Eye (tissue), 1 donor: ENCODE data around the gene SLC17A2.

ENCODE experiments used
- DNase-seq: peaks from one replicate; pipeline ENCODE4 v3.0.0-alpha.2; 2015

Gene SLC17A2

DNA sequence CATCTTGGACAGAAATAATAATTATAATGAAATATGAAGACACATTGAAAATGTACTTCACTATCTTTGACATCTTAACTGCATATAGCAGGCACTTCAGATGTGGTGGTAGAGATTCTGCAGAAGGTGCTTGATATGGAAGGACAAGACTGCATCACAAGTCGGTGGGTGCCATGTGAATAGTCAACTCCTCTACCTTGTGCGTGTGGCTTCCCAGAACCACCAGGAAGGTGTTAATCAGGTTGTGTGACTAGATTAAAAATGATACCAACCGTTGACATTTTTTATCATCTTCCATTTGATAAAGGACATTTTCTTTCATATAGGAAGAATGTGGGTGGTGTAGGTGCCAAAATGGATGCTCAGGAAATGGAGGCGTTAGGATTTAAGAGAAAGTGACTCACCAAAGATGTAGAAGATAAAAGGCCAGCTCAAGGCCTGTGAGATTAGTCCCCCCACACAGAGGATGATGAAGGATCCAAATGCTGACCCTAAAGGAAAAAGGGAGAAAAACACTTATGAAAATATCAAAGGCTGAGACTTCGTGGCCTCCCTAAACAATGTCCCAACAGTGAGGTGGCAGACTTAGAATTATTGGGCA lies 12.3 kb downstream of the SLC17A2 start:
- DNase-seq, result no peak

DNA sequence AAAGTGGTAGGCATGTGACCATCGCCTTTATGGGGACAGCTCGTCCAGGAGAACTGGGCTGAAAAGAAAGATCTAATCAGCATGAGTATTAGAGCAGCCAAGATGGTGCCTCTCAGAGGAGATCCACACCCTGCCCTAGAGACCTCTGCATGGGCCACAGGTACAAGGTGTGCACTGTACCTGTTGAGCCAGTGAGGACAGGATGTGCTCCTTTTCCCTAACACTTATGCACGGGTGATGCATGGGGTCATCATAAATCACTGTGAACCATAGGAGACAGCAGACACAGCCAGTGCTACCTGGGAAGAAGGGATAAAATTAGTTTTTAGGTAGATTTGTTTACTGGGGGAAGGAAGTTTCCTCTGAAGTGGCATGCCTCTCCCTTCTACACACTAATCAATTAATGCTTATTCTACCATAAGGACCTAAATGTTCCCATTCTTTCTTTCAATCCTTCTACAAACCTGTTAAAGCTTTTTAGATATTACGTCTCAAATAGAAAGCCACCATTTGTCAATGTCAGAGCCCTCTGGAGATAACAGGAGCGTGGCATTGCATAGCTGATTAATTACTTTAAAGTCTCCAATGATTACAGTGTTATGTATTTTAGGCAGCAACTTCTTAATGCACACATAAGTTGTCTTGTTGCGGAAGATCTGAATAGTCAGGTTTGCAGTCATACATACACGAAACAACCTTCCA lies 13.6 kb downstream of the SLC17A2 start:
- DNase-seq, result no peak

DNA sequence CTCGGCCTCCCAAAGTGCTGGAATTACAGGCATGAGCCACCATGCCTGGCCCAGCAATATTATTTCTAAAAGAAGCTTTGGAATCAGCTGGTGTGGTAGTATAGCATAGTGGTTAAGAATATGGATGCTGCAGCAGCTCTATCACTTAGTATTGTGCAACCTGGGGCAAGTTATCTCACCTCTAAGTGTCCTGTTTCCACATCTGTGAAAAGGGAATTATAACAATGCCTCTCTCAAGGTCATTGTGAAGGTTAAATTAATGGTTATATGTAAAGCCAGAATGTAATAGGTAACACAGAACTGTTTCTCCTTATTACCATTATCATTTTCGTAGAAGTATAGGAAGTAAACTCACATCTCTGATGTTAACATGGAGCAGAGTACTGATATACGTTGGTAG lies 14.2 kb downstream of the SLC17A2 start:
- no peak for DNase-seq

DNA sequence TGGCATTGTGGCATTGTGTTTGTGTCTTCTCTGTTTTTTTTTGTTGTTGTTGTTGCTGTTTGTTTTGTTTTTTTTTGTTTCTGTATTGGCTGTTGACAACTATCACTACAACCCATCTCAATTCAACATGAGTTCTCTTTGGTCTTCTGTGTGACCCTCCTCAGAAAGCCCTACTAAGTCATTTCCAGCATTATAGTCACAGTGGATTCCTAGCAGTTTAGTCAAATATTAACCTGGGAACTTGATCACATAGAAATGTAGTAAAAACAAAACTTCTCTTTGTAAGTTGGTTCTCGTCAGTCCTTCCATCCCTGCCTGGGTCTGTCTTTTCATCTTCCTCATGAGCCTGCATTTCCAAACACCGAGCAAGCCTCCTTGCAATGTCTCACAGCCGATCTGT lies 16.8 kb downstream of the SLC17A2 start:
- DNase-seq, result no peak

DNA sequence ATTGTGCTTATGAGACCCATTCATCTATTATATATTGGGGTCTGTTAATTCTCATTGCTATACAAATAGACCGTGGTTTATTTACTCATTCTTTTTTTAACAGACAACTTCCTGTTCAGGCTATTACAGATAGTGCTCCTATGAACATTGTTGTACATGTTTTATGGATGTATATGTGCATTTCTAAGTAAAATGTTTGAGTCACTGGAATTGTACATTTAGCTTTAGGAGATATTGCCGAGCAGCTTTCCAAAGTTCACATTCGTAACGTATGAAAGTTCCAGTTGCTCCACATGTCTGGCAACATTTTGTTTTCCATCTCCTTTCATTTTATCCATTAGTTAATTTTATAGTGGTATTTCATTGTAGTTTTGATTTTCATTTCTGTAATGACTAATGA lies 19.1 kb downstream of the SLC17A2 start:
- DNase-seq, result no peak

DNA sequence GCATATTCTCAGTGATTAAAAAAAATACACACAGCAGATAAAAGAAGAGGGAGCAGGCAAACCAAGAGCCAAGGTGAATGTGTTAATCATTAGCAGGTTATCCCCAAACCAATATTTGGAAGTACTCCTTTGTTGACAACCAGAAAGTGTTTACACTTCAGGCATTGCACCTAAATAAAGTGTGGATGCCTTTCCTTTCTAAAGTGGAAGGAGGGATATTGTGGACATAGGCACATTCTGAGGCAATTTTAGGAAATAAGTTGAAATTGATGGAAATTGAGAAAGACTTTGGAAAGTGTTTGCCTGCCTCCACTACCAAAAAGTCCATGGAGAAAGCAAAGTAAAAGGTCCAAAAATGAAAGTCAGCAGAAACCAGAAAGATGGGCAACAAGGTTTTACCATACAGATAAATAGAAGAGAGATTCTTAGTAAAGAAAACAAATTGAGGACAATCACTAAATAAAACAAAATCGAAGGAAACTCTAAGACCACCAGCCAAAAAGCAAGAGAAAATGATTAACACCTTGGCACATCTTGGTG lies 22.9 kb downstream of the SLC17A2 start:
- no peak for DNase-seq

DNA sequence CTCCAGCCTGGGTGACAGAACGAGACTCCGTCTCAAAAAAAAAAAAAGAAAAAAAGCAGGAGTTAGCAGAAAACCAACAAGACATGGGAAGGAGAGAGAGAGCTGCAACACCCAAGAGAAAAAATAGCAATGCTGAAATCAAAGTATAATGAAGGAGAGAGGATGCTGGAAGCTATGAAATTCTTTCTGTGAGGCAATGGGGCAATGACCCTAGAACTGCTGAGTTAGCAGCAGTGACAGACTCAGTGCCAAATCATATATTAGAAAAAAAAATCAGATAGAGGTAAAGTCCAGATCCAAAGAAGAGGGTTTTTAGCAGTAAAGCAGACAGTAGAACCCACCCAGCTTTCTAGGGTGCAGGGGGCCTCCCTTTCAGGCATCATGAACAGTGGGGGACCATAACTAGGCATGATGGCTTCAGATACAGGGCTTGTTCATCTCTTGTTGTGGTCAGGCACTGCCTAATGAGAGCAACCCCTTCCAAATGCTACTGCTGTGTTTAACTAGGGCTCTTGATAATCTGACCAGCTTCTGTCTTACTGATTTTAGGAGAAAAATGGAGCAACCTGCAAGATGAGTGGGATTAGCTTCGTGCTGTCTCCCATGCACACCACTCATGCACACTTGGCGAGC lies 26.9 kb downstream of the SLC17A2 start:
- no peak for DNase-seq

DNA sequence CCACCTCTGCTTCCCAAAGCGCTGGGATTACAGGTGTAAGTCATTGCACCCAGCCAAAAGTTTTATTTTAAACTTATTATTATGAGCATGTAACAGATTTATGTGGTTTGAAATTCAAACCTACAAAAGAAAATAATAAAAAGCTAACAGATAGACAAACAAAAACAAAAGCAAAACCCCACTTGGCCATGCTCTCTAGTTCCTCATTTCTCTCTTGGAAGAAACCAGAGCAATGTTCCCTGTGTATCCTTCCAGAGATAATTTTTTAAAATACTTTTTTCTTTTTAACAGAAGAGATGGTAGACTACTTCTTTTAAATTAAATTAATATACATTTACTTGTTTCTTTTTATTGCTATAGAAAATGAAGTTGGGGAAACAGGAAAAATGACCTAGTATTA lies 28.4 kb downstream of the SLC17A2 start:
- DNase-seq, result no peak

DNA sequence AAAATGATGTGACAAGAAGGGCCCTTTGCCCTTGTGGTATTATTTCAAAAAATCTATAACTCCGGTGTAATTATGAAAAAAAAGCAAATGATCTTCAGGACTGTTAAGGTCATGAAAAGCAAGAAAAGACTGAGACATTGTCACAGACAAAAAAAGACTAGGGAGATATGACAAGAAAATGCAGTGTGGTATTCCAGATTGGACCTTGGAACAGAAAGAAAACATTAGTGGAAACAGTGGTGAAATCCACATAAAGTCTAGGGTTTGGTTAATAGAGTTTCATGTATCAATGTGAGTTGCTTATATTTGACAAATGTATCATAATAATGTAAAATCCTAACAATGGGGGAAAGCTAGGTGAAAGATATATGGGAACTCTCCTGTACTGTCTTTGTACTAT lies 29.6 kb downstream of the SLC17A2 start:
- DNase-seq, result no peak

DNA sequence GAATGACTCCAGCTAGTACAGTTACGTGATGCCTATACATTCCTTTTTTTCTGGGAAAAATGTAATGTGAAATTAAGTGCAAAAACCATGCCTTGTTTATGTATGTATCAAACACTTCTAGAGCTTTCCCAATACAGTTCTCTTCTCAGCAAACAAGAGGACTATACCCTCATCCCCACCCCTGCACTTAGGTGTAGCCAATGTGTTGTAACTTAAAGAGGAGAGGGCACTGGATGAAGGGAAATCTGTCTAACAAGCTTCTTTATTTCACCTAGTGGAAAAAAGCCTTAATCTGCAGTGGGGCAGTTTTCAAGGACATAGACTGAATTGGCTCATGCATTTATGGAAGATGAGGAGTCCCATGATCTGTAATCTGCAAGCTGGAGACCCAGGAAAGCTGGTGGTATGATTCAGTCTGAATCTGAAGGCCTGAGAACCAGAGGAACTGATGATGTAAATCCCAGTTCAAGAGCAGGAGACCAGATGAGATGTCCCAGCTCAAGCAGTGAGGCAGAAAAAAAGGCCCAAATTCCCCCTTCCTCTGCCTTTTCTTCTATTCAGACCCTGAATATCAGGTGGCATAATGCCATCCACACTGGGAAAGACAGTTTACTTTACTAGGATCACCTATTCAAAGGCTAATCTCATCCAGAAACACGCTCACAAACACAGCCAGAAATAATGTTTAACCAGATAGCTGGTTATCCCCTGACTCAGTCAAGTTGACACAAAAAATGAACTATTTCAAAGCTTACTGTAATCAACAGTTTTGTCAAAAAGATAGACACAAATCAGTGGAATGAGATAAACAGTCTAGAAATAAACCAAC lies 30.7 kb downstream of the SLC17A2 start:
- DNase-seq, result no peak

DNA sequence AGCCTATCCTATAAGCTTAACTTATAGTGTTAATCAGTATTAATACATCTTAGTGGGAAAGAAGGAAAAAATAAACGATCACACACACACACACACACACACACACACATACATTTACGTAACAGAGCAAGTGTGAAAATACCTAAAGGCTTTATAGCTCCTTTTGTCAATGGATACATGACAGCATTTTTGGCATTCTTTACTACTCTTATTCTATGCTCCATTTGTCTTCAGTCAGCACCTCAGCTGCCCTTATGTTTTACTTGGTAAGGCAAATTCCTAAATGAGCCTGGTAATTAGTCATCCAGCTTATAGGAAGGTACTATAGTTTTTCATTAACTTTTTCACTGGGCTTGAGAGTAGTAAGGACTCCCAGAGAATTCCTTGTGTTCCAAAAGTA lies 31.4 kb downstream of the SLC17A2 start:
- DNase-seq, result no peak

DNA sequence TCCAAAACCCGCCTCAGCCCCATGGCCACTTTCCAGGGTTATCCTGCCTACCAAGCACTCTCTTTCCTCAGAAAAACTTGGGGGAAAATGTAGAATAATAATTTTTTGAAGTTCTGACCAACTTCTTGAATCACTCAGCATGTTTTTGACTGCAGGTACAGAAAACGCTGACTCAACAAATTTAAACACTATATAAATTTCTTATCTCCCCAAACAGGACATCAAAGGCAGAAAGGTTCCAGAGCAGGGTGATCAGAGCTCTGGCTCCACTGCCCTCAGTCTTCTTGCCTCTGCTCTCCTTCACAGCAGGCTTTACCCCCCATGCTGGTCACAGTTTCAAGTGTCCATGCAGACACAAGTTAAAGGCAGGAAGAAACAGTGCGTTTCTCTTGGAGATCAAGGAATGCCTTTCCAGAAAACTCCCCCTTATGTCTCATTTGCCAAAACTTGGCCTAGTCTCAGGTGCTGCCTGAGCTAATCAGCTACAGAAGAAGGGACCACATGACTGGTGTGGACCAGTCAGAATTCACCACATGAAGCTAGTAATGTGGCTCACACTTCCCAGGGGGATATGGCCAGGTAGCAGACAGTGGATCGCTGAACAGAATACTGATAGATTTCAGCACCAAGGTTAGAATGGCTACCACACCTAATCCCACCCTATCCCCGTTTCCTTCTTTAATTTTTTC lies 32.1 kb downstream of the SLC17A2 start:
- no peak for DNase-seq

DNA sequence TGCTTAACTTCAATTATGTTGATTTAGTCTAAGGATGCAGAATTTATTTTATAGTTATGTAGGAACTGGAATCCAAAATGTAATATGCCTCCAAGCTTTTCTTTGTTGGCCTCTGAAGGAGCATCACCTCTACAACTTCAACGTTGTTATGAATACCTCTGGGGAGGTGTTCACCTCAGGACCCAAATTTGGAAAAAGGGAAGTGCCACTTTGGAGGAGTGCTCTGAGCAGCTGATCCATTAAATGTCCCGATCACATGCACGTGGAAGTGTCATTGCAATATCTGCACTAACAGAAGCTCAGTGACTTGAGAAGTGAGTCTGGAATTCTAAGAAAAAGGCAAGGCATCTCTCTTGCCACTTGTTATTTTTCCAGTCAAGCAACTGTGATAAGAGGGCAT lies 34.2 kb downstream of the SLC17A2 start:
- no peak for DNase-seq

DNA sequence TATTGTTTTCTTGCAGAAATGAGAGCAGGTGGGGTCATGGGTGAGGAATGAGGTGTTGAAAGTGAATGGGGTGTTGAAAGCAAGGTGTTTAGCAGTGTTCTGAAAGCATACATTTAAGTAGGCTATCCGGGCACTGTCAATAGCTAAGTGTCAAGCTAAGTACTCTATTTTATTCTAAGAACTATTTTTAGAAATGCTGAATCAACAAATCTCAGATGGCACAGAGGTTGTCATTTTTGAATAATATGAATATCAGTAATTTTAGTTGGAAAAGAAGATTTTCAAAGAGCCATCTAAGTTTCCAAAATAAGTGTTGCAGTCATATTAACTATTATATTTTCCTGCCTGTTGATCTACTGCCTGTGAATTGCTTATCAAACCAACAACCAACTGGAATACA lies 34.7 kb downstream of the SLC17A2 start:
- no peak for DNase-seq

DNA sequence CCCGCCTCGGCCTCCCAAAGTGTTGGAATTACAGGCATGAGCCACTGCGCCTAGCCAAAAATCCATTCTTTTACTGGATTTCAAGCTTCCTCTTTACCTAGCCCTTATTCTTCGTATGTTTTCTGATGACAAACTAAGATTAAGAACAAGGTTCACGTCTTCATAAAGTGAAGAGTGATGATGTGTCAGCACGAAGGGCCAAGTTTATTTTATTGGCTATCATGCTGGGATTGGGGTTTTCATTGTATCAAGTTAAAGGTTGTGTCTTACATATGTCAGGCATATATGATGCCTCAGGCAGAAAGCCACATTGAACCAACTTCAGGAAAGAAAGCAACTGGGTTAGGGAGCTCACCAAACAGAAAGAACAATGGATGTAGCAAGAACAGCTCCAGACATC lies 36.7 kb downstream of the SLC17A2 start:
- no peak for DNase-seq

DNA sequence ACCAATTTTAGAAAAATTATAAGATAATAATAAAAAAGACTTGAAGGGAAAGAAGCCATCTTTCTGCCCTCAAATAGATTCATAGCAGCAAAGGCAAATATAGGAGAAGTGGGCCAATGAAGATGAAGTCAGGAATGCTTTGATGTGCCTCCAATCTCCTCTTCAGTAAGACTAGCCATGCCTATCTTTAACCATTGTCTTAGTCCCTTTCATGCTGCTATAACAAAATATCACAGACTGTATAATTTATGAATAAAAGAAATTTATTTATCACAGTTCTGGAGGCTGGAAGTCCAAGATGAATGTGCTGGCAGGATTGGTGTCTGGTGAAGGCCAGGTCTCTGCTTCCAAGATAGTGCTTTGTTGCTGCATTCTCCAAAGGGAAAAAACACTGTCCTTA lies 37.6 kb downstream of the SLC17A2 start:
- no peak for DNase-seq

DNA sequence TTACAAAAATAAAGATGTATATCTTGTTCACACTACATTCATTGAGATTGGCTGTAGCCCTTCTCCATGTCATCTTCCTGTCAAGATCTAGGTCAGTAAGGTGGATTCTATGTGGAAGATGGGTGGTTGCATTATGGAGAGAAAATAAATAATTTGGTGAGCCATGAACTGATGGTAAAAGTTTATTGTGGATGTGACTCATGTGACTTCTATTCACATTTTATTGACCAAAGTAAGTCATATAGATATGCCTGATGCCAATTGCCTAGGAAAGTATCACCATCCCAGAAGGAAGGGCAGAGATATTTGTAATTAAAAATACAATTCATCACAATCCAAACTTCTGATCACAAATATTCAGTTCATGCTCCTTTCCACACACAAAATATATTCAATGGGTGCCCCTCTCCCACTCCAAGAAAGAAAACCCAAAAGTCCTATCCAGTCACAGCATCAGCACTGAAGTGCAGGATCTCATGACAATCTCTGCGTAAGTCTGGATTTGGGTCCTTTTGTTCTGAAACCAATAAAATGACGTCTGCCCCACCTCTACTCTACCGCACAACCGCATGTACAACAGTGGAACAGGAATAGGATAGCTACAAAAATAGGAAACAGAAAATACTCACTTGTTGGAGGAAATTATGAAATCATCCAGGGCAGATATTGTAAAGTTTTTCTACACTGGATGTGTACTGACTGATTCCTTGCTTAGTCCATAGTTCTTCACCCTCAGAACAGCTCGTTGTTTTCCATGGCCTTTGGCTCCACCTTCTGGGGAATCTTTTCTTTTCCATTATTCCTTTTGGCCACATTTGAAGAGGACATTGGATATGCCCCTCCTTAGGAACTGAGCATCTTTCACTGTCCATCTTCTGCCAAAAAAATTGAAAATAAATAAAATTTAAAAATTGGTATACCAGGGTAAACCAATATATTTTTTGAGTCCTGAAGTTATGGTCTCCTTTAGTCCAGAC lies 40.3 kb downstream of the SLC17A2 start:
- DNase-seq, result peak; percentile 86

DNA sequence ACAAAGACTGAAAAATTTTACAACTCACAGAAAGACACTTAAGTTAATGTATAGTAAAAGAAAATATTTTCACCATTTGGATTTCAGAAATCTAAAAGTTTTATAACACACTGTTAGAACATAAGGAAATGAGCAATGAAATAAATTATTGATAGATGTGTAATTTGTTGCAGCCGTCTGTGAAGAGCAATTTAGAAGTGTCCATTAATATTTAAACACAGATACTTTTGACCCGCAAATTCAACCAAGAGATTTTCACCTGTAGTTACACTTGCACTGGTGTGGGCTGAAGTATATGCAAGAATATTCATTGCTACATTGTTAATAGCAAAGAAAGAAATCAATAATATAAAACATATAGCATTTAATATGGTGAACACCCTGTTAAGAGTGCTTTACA lies 41.9 kb downstream of the SLC17A2 start:
- DNase-seq, result peak; percentile 14

DNA sequence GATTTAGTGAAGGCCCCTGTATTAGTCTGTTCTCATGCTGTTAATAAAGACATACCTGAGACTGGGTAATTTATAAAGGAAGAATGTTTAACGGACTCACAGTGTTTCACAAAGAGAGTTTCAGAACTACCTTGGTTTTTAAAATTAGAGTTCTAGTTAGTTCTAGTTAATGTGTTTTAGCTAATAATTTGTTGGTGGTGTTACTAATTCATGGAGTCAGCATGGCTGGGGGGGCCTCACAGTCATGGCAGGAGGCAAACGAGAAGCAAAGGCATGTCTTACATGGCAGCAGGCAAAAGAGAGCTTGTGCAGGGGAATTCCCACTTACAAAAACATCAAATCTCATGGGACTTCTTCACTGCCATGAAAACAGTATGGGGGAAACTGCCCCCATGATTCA lies 44.4 kb downstream of the SLC17A2 start:
- DNase-seq, result no peak

DNA sequence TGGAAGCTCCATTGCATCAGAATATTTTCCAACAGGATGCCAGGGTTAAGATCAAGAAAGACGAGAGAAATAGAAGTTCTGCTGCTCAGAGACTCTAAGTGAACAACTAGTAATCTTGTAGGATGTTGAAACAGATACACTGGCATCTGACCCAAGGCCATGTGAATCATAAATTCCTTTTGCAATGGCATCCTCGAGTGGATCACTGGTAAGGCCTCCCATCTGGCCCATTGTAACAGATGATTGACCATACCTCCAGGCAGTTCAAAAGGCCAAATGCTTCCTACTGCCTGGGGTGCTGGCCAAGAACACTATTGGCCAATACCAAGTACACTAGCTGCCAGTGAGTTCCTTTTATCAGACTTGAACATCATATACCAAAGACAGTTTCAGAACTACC lies 46.5 kb downstream of the SLC17A2 start:
- DNase-seq, result no peak

DNA sequence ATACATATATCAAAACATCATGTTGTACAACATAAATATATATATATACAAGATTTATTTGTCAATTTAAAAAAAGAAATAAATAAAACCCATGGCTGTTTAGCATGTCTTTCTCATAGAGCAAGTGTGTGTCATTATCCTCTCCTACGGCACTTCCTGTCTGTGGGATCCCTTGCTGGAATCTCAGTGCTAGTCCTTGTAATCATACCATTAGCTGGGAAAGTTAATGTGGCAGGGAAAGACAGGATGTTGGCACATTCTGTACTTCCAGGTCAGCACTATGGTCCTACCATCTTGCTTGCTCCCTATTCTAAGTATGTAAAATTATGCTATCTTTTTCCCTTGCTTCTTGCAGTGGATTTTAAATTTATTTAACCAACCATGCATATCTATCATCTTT lies 47.0 kb downstream of the SLC17A2 start:
- no peak for DNase-seq
